Lower leg skin (tissue), 4 donors: ENCODE results near the gene TTYH2. TPM values are rescaled to one million over a fixed set of nuclear protein-coding genes. Genes with fewer than 3 reads are reported as not detected.
"Not testable (repeated sequence)": the region's sequence is repeated elsewhere in the genome, so short reads cannot be mapped to it uniquely, and the experiment has no call there.

Source experiments
- DNase-seq, 2 donors: peaks; one replicate each; pipeline ENCODE4 v3.0.0-alpha.2; 2019; ENCODE audit warnings: low spot score in 2 of 2
- H3K4me3 ChIP-seq: fragments of 200-600 bp; sonication (generic); 2 replicates; pipeline ENCODE4 v1.5.1; 2017; ENCODE audit warnings: mild to moderate bottlenecking, low read depth; ENCODE audit not compliant: poor library complexity, severe bottlenecking
- POLR2A ChIP-seq, 2 donors: fragments of 450-650 bp; IDR thresholded peaks; one replicate each; pipeline ENCODE4 v1.6.1; 2016 to 2017; ENCODE audit warnings: antibody characterized with exemption in 2 of 2, mild to moderate bottlenecking in 1 of 2, moderate library complexity in 1 of 2
- WGBS, 2 donors: methylation state at CpG; one replicate each; pipeline ENCODE4 v1.1.5; 2018; 5-methylcytosine and 5-hydroxymethylcytosine counted together
- intact Hi-C: fragments of 100-400 bp; cut with DNase I; formaldehyde crosslinking; loops from one replicate; pipeline ENCODE4 v1.15.0; 2023; ENCODE audit warnings: low total_unique reads
- total RNA-seq, 4 donors: library from RNA; depleted of rRNA; stranded (reverse); fragments of >200 nt; gene quantifications; one replicate each; pipeline ENCODE4 v1.1.0, GENCODE V29; 2016
- TF ChIP-seq, protein P1 (sequence below), 3 donors: fragments of 450-650 bp; IDR thresholded peaks; one replicate each; pipeline ENCODE4 v1.5.1; 2016; ENCODE audit warnings: antibody characterized with exemption in 3 of 3, mild to moderate bottlenecking in 3 of 3, moderate library complexity in 2 of 3

Gene TTYH2
- total RNA-seq, 4 donors from 2014 or later = 4.3 to 12.7 (median 8.6) TPM

DNA sequence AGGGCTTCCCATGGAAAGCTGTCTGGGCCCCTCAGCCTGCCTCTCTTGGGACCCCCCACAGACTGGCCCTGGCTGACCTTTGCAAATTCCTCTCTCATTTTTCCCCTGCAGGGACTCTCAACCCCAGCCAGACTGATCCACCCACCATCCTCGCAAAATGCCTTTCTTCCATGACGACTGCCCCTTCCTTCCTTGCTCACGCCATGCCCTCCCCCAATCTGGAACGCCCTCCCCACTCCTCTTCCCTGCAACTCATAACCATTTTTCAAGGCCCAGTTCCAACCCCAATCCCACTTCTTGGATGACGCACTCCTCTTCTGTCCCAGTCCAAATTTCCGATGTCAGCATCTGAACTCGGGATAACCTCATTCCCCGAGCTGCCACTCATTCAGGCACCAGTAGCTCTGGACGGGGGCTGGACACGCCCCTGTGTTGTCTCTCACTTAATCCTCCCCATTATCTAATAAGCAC, 59.4 kb downstream of the TTYH2 start:
- TF ChIP-seq, protein P1, sequence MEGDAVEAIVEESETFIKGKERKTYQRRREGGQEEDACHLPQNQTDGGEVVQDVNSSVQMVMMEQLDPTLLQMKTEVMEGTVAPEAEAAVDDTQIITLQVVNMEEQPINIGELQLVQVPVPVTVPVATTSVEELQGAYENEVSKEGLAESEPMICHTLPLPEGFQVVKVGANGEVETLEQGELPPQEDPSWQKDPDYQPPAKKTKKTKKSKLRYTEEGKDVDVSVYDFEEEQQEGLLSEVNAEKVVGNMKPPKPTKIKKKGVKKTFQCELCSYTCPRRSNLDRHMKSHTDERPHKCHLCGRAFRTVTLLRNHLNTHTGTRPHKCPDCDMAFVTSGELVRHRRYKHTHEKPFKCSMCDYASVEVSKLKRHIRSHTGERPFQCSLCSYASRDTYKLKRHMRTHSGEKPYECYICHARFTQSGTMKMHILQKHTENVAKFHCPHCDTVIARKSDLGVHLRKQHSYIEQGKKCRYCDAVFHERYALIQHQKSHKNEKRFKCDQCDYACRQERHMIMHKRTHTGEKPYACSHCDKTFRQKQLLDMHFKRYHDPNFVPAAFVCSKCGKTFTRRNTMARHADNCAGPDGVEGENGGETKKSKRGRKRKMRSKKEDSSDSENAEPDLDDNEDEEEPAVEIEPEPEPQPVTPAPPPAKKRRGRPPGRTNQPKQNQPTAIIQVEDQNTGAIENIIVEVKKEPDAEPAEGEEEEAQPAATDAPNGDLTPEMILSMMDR (IDR thresholded peaks at IDR 0.05) = no peak
- TF ChIP-seq POLR2A (IDR thresholded peaks at IDR 0.05) = no peak
- intact Hi-C loops = no loop called here
- H3K4me3 ChIP-seq = no peak overlapping the region
- DNase-seq = no peak
- WGBS, 2 donors = 47 to 49% methylated on average over 10 of the region's 10 CpGs

DNA sequence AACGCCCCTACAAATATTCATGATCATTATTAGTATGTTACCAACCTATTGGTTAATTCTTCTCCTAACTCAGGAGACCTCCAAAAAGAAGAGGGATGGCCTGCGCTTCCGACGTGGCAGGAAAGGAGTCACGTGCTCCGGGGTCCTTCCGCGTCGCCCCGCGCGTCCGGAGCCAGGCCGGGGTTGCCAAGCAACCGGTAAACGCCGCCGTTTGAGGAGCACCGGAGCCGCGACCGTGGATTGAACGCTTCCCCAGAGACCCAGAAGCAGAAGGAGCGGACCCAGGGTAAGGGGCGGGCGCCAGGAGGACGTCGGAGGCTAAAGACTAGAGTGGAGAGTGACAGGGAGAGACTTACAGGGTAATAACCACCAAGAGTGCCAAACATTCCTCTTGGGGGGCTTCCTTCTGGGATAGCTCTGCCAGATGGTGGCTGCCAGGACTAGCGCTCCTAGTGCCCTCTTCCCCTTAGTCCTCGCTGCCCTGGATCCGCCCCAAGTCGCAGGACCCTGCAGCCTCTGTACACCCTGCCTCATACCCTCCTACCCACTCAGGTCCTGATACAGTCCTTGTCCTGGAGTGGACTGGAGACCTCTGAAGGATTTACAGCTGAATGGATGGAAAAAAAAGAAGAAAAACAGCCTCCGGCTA, 60.8 kb downstream of the TTYH2 start, which contains the start of gene DNAI2:
DNAI2 (plus strand) TSS at position 175 of the 649 bp plus-strand sequence. CDS start 7,584 bp downstream, outside the sequence.
- H3K4me3 ChIP-seq = no peak within 1 kb of the TSS
- intact Hi-C loops = no loop called here
- 11 to 12% methylated on average over 30 of the region's 33 CpGs for WGBS, 2 donors
- no peak for DNase-seq
- TF ChIP-seq, protein P1 (IDR thresholded peaks at IDR 0.05) = no peak
- TF ChIP-seq POLR2A (IDR thresholded peaks at IDR 0.05) = no peak

DNA sequence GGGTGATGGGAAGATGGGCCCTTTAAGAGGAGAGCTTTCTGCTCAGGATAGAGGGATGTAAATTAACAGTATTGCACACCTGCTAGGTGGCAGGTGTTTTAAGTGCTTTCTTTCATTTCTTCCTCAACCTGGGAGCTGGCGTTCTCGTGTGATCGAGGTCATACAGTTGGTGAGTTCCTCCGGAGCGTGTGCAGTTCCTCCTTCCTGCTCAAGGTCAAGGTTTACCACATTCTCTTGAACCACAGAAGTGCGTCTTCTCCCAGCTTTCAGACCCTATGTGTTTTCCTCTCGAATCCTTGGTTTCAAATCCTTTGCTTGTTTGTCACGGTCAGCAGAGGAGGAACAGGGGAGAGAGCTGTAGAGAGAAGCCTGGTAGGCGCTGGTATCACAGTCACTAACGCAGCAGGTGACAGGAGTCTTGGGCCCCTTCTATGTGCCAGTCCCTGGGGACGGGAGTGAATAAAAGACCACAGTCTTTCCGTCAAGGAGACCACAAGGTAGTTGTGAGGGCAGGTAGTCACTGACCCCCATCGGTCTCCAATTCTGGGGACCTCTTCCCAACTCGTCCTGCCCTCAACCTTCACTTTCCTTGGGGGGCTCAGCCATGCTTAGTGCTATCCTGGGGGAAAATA, 61.5 kb downstream of the TTYH2 start:
- no peak overlapping the region for H3K4me3 ChIP-seq
- 50 to 52% methylated on average over 14 of the region's 14 CpGs for WGBS, 2 donors
- DNase-seq = no peak
- TF ChIP-seq POLR2A (IDR thresholded peaks at IDR 0.05) = no peak
- intact Hi-C loops = no loop called here

DNA sequence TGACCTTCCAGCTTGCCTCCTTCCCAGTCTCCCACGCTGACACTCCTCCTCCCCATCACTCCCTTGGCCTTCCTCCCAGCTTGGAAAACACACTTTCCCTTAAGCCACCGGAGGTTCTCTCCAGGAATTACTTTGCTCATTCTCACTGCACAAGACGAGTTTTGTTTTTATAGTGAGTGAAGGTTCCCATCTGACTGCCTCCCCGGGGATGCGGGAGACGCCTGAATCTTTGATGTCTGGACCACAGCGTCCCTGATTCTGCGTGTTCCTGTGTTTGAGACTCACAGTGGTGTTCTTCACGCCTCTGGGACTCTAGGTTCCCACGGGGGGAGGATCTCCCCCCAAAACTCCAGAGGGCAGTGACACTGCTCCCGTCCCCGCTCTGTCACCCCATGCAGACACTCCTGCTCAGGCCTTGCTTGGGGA, 62.7 kb downstream of the TTYH2 start:
- WGBS, 2 donors = 47 to 50% methylated on average over 12 of the region's 12 CpGs
- TF ChIP-seq POLR2A (IDR thresholded peaks at IDR 0.05) = no peak
- TF ChIP-seq, protein P1 (IDR thresholded peaks at IDR 0.05) = no peak
- H3K4me3 ChIP-seq = no peak overlapping the region
- DNase-seq = no peak
- intact Hi-C loops = no loop called here

DNA sequence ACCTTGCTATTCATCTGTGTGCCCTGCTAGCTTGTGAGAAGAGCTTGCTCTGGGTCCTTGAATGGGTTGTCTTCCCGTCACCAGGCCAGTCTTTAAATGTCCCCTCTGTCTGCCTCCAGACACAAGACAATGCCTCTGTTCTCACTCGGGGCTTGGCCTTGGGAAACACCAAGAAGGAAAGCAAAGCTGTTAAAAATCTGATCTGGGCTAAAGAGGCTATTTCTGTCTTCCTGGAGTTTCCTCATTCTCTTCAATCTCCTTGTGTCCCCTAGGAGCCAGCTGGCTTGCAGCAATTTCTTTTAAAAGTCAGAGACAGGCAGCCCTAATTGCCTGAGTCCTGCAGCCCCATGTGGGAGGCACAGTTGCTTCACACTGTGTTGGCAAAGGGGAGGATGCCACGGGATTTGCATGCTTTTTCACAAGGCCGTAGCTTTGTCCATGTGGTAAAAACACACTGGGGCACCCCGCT, 63.2 kb downstream of the TTYH2 start:
- TF ChIP-seq, protein P1 (IDR thresholded peaks at IDR 0.05) = no peak
- no peak for TF ChIP-seq POLR2A (IDR thresholded peaks at IDR 0.05)
- H3K4me3 ChIP-seq = no peak overlapping the region
- DNase-seq = no peak
- 45 to 59% methylated on average over 5 of the region's 5 CpGs for WGBS, 2 donors
- intact Hi-C loops = no loop called here

DNA sequence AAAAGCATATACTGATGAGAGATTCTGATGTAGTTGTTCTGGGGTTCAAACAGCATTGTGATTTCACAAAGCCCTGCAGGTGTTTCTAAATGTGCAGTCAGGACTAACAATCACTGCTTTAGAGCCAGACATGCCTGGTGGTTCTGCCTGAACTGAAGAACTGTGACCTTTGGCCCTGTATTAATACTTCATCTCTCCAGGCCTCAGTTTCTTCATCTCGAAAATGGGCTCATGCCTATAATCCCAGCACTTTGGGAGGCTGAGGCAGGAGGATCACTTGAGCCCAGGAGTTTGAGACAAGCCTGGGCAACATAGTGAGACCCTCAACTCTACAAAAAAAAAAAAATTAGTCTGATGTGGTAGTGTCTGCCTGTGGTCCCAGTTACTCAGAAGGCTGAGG, 64.6 kb downstream of the TTYH2 start:
- no peak for TF ChIP-seq POLR2A (IDR thresholded peaks at IDR 0.05)
- TF ChIP-seq, protein P1 (IDR thresholded peaks at IDR 0.05) = no peak
- no peak overlapping the region for H3K4me3 ChIP-seq
- intact Hi-C loops = loop anchor here (2.0 kb wide), 1 partner anchor 41 kb away; no protein-coding TSS in a partner anchor
- DNase-seq = no peak
- WGBS, 2 donors = 78 to 79% methylated on average over 1 of the region's 1 CpG

DNA sequence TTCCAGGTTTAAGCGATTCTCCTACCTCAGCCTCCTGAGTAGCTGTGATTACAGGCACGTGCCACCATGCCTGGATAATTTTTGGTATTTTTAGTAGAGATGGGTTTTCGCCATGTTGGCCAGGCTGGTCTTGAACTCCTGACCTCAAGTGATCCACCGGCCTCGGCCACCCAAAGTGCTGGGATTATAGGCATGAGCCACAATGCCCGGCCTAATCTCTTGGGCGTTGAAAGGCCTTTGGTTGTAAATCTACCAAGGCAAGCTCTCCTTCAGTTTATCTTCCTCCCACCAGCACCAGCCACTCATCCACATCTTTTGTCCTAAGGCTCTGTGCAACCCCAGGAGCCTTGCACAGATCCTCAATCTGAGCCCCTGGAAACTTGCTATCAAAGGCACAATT, 66.2 kb downstream of the TTYH2 start:
- intact Hi-C loops = loop anchor here (2.0 kb wide), 1 partner anchor 39 kb away; no protein-coding TSS in a partner anchor
- DNase-seq, H3K4me3 ChIP-seq: not testable (repeated sequence)
- WGBS, 2 donors = 87% methylated on average over 7 of the region's 7 CpGs
